Adrenal gland (tissue), 5 donors: ENCODE results near the gene TRAF3.

ENCODE experiments used
- CTCF ChIP-seq, 6 experiments: fragments of 450-650 bp in 4 of 6; fragments of 200-600 bp in 2 of 6; sonication (generic) in 1 of 6; IDR thresholded peaks; 1 replicate in 5 of 6; 2 replicates in 1 of 6; pipeline versions ENCODE4 v1.5.1 to v1.8.0; 2016 to 2021; ENCODE audit warnings: antibody characterized with exemption in 6 of 6, mild to moderate bottlenecking in 2 of 6, moderate library complexity in 1 of 6
- POLR2A ChIP-seq, 2 donors: fragments of 450-650 bp; IDR thresholded peaks; one replicate each; pipeline ENCODE4 v1.6.1; 2017; ENCODE audit warnings: antibody characterized with exemption in 2 of 2, mild to moderate bottlenecking in 2 of 2, moderate library complexity in 1 of 2
- donor health status: DM: no; HTN: no; CAD: no.

GRCh38 chr14:102732924-102733323 lies 44.3 kb upstream of the TRAF3 start:
- TF ChIP-seq POLR2A (IDR thresholded peaks at IDR 0.05) (no peak), CTCF (IDR thresholded peaks at IDR 0.05) (no peak)
